G401.6 (cell line): ENCODE results near the gene ACKR2.
"Not testable (repeated sequence)": the region's sequence is repeated elsewhere in the genome, so short reads cannot be mapped to it uniquely, and the experiment has no call there.

Experiments used
- FAIRE-seq: peaks from 2 replicates; lab custom pipeline; 2012; peaks lifted over from hg19 to GRCh38; lab: Jason Lieb, UNC

ACKR2 gene

DNA sequence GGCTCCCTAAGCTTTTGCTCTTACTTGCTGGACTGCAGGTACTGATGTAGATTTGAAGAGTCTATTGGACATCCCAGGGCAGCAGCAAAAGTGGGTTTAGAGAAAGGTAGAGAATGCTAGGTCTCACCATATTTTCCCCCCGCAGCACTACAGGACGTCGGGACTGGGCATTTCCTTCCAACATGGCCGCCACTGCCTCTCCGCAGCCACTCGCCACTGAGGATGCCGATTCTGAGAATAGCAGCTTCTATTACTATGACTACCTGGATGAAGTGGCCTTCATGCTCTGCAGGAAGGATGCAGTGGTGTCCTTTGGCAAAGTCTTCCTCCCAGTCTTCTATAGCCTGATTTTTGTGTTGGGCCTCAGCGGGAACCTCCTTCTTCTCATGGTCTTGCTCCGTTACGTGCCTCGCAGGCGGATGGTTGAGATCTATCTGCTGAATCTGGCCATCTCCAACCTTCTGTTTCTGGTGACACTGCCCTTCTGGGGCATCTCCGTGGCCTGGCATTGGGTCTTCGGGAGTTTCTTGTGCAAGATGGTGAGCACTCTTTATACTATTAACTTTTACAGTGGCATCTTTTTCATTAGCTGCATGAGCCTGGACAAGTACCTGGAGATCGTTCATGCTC lies 55.2 kb downstream of the ACKR2 start:
- FAIRE-seq: no peak

DNA sequence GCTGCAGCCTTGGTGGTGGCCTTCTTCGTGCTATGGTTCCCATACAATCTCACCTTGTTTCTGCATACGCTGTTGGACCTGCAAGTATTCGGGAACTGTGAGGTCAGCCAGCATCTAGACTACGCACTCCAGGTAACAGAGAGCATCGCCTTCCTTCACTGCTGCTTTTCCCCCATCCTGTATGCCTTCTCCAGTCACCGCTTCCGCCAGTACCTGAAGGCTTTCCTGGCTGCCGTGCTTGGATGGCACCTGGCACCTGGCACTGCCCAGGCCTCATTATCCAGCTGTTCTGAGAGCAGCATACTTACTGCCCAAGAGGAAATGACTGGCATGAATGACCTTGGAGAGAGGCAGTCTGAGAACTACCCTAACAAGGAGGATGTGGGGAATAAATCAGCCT lies 56.0 kb downstream of the ACKR2 start:
- no peak for FAIRE-seq

DNA sequence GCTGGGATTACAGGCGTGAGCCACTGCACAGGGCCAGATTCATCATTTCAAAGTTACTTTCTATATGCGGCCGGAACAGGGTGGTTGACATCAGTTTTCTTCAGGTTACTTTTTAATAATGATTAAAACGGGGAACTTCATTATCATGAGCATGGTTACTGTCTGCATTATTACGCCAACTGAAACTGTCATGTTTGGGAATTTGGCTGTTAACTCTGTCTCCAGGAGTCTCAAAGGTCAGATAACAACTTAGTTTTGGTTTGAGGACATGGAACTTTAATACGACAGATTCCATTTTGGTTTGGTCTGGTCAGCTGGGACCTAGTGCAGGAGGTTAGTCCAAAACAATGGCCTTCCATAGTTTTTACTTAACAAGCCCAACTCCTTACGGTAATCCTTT lies 57.9 kb downstream of the ACKR2 start:
- no peak for FAIRE-seq

DNA sequence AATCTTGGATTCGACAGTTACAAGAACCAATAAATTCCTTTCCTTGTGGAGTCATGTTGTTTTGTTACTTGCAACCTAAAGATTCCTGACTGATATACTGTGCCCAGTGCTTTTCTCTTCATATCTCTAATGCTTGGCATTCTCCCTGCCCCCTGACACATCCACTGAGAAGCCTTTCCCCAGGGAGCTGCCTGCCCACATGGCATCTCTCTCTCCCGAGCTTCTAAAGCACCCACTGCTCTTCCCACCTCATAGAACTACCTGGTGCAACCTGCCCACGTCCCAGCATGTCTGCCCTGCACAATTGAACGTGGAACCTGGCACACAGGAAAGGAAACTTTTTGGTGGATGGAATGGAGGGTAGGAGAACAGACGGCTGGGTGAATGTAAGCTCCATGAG lies 59.6 kb downstream of the ACKR2 start:
- FAIRE-seq: no peak

DNA sequence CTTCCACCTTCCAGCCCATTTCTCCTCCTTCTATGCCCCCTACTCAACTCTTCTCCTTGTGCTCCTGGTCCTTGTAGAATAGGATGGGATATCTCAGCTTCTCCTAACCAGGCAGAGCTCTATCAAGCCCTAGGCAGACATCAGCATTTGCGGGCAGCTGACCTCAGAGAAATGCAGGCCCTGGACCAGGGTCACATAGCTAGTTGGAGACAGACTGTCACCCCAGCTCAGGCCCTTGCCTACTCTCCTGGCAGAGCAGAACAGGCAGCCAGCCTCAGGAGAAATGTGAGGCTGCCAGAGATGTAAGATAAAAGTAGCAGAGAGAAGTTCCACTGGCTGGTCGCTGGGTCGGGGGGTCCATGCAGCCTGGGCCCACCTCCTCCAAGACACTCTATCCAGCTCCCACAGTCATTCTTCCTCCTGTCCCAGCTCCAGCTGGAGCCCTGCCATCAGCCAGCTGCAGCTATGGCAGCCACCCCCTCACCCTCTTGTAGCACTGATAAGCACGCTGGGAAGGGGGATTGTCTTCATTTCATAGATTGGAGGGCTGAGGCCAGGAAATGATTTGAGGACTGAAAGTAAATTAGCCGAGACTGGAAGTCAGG lies 62.4 kb downstream of the ACKR2 start:
- FAIRE-seq: no peak

DNA sequence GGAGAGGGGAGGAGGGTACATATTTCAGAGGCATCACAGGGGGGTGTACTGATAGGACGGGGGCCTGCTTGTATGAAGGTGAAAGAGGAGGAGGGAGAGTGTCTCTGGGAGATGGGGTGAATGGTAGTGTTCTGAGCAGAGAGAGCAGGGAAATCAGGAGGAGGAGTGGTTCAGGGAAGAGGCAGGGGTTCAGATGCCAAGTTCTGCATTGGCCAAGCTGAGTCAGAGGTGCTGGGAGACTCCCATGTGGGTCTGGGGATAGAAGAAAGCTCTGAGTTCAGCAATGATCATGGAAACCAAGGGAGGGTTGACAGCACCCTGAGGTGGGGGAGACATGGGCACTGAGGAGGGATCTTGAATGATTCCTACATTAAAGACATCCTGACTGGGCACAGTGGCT lies 63.5 kb downstream of the ACKR2 start:
- FAIRE-seq: no peak

DNA sequence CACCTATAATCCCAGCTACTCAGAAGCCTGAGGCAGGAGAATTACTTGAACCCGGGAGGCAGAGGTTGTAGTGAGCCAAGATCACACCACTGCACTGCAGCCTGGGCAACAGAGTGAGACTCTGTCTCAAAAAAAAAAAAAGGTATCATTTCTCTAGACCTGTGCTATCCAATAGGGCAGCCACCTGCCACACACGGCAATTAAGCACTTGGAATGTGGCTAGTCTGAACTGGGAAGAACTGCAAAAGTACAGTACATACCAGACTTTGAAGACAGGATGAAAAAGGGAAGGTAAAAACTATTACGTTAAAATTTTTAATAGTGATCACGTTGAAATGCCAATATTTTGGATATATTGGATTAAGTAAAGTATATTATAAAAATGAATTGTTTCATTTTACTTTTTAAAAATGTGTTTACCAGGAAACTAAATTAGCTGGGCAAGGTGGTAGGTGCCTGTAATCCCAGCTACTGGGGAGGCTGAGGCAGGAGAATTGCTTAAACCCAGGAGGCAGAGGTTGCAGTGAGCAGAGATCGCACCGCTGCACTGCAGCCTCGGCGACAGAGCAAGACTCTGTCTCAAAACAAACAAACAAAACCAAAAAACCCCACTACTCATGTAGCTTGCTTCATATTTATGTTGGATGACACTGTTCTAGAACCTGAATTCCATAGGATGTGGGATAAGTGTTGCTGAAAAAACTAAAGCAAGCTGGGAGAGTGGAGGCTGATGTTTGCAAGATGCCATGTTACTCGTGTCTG lies 64.2 kb downstream of the ACKR2 start:
- no peak for FAIRE-seq

DNA sequence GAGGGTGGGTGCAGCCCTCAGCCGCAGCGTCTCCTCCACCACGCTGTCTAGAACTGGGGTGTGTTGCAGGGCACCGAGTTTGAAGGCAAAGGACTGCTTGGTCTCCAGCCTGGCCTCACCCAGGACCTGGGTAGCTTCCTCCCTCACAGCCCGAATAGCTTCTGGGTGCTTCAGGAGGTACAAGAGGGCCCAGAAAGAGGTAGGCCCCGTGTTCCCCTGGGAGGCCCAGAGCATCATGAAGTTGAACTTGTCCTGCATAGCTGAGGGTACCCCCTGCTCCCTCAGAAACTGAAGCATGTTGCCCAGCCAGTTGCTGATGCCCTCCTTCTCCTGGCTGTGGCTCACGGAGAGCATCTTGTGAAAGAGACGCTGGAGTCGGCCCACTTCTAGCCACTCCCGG lies 65.5 kb downstream of the ACKR2 start:
- FAIRE-seq: no peak

DNA sequence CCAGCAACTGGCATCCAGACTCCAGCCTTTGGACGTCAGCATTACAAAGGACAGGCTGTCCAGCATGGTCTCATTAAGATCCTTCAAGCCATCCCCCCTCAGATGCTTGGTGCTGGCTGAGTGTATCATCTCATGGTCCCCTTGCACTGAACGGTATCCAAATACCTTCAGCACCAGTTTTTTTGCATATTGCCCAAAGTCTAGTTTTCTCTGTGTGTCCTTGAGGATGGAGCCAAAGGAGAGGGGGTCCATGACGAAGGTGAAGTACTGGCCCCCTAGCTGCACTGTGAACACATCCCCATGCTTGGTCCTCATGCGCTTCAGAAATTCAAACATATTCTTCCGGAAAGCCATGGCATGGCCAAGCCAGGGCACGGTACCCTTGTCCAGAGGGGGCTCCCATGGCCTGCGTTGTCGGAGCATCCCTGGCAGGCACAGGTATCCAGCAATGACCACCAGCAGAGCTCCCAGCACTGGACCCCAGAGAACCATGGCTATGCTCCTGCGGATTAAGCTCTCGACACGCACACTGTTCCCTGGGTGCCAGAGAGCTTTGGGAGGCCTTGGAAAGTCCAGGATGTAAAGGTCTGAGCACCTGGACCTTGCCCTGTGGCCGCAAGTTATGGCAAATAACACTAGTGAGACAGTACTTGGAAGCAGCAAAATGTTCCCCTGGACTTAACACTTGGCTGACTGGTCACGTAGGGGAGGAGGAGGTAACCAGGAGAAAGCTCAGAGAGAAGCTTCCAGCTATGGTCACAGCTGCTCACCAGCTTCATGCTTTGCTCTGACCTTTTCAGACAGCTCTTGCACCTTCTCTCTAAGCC lies 66.3 kb downstream of the ACKR2 start, which contains the start of gene CYP8B1:
CYP8B1 (minus strand) TSS at position 555 of the 827 bp plus-strand sequence; CDS start at position 492, 63 bp downstream.
- no peak for FAIRE-seq

DNA sequence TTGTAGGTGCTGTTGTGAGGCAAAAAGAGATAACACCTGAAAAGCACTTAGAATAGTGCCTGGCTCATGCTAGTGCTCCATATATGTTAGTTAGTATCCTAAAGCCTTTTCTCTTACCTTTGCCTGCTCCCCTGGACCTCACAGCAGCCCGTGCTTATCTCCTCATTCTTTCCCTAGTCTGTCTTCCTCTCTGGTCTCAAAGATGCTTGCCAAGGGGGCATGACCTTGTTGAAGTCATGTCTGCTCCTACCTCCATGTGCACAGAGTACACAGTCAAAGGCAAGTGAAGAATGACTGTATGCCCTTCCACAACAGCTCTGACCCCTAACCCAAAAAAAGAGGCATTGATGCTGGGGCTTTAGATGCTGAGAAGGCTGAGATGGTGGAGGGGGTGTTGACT lies 67.2 kb downstream of the ACKR2 start:
- FAIRE-seq: no peak

DNA sequence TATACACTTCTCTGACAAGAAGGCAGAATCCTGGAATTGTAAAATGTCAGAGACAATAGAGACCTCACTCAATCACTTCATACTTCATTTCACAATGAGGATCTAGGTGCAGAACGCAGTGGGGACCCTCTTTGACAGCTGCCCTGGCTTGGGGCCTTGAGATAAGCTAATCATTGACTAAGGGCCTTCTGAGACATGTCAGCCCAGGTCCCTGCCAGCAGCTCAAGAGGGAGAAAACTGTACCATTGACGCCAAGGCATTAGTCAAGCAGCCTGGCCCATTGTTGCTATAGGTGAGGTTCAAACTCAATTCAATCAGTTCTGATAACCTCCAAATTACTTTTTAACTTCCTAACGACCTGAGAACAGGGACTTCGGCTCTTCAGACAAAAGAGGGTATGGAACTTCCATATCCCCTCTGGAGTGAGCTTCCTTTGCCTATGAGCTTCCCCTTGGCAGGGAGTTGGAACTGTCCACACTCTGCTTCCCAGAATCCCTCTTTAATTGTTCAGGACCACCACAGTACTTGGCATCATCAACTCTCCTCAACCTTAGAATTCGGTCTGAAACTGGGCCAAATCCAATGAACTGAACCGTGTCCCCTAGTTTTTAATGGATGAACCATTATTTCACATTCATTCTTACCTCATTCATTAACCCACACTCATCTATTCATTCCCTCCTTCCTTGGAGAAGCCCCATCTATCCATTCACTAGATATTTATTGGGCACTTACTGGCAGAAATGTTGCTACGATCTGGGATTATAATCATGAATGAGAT lies 67.9 kb downstream of the ACKR2 start:
- FAIRE-seq: no peak

DNA sequence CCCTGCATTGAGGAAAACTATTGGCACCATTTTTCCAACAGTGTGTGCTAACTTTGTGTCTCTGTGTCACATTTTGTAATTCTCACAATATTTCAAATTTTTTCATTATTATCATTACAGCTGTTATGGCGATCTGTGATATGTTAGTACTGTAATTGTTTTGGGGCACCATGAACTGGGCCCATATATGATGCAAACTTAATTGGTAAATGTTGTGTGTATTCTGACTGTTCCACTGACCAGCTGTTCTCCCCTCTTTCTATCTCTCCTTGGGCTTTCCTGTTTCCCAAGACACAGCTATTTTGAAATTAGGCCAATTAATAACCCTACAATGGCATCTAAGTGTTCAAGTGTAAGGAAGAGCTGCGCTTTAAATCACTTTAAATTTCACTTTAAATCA lies 68.6 kb downstream of the ACKR2 start:
- FAIRE-seq: no peak

DNA sequence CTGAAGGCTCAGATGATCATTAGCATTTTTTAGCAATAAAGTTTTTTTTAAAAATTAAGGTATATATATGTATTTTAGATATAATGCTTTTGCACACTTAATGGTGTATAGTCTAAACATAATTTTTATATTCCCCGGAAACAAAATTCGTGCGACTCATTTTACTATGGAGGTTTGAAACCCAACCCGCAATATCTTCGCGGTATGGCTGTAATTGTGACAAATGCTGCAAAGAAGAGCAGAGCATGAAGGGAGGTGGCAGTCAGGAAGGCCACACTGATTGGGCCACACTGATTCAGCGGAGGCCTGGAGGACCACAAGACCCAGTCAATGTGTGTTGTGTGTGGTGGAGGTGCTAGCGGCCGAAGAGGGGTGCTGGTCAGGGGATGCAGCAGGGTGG lies 70.9 kb downstream of the ACKR2 start:
- no peak for FAIRE-seq

DNA sequence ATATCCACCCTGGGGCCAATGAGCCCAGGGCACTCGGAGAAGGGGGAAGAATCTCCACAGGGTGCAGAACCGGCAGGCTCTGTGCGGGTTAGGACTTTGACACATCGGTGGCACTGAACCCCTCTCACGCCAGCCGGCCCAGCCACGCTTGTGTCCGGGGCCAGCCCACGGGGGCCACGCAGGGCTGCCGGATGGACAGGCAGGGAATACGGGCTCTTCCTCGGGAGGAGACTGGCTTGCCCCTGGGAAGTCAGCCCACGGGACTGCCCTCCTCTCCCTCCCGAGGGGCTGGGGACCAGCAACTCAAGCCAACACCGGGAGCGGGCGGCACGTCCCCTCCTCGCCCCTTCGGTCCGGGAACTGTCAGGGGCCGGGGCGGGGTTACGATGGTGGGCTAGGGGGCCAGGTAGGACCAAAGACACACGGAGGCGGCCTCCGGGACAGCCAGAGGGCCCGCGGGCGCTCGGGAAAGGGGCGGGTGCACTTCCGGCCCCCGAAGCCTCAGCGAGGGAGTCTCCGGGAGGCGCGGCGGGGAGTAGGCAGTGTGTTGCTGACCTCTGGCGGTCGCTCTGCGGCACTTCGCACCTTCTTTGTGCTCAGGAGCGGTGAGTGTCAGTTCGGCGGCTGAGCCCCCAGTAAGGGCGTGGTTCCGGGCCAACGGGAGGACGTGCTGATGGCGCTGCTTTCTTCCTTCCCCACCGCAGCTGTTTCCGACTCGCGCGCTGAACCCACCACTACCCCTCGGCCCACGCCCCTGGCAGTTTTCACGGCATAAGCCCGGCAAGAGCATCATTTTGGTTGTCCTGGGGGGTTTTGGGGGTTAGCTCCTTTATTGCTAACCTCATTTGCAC lies 71.6 kb downstream of the ACKR2 start:
- FAIRE-seq: no peak

DNA sequence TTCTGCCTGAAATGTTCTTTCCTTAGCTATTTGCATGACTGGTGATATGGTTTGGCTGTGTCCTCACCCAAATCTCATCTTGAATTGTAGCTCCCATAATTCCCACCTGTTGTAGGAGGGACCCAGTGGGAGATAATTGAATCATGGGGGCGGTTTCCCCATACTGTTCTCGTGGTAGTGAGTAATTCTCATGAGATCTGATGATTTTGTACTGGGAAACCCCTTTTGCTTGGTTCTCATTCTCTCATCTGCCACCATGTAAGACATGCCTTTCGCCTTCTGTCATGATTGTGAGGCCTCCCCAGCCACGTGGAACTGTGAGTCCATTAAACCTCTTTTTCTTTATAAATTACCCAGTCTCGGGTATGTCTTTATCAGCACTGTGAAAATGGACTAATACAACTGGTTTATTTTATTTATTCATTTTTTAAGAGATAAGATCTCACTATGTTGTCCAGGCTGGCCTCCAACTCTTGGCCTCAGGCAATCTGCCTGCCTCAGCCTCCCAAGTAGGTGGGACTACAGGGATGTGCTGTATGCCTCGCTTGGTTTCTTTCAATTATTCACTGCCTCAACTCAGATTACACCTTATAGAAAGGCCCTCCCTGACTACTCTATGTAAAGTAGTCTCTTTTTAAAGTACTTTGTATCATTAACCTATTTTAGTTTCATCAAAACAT lies 74.1 kb downstream of the ACKR2 start:
- not testable (repeated sequence) for FAIRE-seq

DNA sequence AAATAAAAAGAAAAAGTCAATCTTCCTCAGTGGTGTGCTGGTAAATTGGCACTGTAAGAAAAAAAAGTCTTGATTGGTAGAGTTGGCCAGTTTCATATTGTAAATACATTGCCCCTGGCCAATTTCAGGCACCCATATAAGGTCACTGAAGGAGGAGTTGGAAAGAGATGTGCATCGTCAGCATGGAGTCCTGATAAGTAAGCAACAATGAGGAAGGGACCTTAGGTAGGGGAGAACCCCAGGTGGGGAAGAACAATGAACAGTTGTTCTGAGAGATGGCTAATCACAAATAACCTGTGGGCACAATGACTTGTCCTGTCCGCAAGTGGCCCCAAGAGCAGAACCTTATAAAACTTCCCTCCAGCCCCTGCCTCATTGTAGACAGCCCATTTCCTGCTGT lies 75.1 kb downstream of the ACKR2 start:
- no peak for FAIRE-seq

DNA sequence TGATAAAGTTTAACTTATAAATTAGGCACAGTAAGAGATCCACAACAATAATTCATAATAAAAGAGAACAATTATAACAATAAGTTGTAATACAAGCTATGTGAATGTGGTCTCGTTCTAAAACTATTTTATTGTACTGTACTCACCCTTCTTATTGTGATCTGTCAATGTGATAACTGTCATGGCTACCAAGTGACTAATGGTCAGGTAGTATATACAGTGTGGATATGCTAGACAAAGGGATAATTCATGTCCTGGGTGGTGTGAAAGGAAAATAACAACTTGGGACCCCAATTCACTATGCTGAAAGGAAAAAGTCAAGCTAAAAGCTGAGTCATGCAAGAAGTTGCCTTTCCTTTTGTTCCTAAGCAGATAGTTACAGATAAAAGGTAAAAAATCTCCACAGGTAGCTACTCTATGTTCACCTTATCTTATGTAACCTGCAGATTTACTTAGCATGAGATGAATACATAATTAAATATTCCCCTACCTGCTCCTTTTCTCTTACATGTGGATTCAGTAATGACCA lies 77.1 kb downstream of the ACKR2 start:
- no peak for FAIRE-seq

DNA sequence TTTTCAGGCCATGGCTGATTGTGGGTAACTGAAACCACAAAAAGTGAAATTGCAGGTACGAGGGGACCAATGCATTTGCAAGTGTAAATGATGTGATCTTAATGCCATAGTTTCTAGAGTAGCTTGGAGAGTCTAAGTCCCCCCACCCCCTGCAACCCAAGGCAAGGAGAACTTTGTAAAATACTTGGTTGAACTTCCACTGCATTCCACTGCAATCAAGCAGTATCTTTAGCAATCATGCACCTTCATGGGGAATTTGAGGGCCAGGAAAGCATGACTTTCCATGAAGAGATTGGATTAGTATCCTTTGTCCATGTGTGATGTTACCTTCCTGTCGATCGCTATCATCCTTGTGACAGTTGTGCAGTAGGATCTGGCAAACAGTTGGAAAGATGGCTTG lies 77.8 kb downstream of the ACKR2 start:
- FAIRE-seq: no peak

DNA sequence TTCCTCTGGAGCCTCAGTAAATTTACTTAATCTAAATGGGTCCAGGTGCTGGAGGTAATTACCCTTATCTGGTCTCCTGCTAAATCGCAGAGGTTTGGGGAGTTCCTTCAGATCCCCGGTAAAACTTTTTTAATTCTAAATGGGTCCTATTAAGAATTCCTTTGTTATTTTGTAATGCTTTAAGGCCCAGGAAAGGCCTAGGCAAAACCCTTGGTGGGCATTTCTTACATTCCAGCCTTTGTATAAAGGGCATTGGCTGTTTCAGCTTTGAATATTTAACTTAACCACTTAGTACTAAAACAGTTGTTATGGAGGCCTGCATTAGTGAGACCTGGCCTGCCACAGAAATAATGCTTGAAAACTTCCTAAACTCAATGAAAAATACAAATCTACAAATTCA lies 81.8 kb downstream of the ACKR2 start:
- no peak for FAIRE-seq

DNA sequence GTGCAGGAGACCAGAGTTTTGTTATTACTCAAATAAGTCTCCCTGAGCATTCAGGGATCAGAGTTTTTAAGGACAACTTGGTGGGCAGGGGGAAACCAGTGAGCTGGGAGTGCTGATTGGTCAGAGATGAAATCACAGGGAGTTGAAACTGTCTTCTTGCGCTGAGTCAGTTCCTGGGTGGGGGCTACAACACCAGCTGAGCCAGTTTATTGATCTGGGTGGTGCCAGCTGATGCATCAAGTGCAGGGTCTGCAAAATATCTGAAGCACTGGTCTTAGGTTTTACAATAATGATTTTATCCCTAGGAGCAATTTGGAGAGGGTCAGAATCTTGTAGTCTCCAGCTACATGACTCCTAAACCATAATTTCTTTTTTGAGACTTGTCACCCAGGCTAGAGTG lies 82.9 kb downstream of the ACKR2 start:
- no peak for FAIRE-seq
